IMR-90 (cell line): Measurements from ENCODE around the gene SNX6. TPM values are rescaled to one million over a fixed set of nuclear protein-coding genes. Genes with fewer than 3 reads are reported as not detected.

Experiments
- ATAC-seq: fragments of 200-7000 bp; cut with Tn5 transposase; 2 replicates; pipeline ENCODE4 v1.9.1; 2020; ENCODE audit warnings: low read depth, mild to moderate bottlenecking, moderate library complexity
- BruUV-seq: library from RNA; stranded (reverse); fragments of 400-500 nt; replicated peaks from 2 replicates; lab custom pipeline; 2021; lab: Mats Ljungman, UMichigan
- CTCF ChIA-PET: fragments of 300-600 bp; formaldehyde crosslinking; extraction: SDS; loops from one replicate; lab custom pipeline; 2021; ENCODE audit warnings: antibody characterized with exemption; lab: Yijun Ruan, JAX
- POLR2A ChIA-PET: fragments of 300-600 bp; sonication (Branson Sonifier 250); formaldehyde crosslinking; loops from one replicate; lab custom pipeline; 2022; ENCODE audit warnings: antibody characterized with exemption; ENCODE audit not compliant: unreplicated experiment; lab: Charles Lee
- DNase-seq: peaks from one replicate; pipeline ENCODE4 v3.0.0; 2013
- H2AFZ ChIP-seq: replicated peaks from 2 replicates; pipeline ENCODE3; 2013; ENCODE audit warnings: low read length, mild to moderate bottlenecking; ENCODE audit not compliant: poor library complexity
- H2AK5ac ChIP-seq: 2 replicates; pipeline ENCODE4 v1.6.1; 2013; ENCODE audit warnings: low read depth, low read length, inconsistent platforms
- H2AK9ac ChIP-seq: replicated peaks from 2 replicates; pipeline ENCODE3; 2013; ENCODE audit warnings: mild to moderate bottlenecking, low read depth, low read length, moderate library complexity; ENCODE audit not compliant: poor library complexity
- H2BK120ac ChIP-seq: 2 replicates; pipeline ENCODE4 v1.6.1; 2013; ENCODE audit warnings: low read depth, low read length, inconsistent platforms
- H2BK15ac ChIP-seq: 3 replicates; pipeline ENCODE4 v1.6.1; 2013; ENCODE audit warnings: low read depth, low read length, inconsistent platforms
- H2BK20ac ChIP-seq: 2 replicates; pipeline ENCODE4 v1.6.1; 2013; ENCODE audit warnings: low read depth, mild to moderate bottlenecking, inconsistent platforms, low read length, moderate library complexity
- H2BK5ac ChIP-seq: 2 replicates; pipeline ENCODE4 v1.6.1; 2013; ENCODE audit warnings: mild to moderate bottlenecking, low read depth, low read length, inconsistent platforms; ENCODE audit not compliant: poor library complexity, severe bottlenecking
- H3K14ac ChIP-seq: replicated peaks from 2 replicates; pipeline ENCODE4 v1.6.1; 2013; ENCODE audit warnings: low read depth, low read length, inconsistent platforms
- H3K18ac ChIP-seq: 2 replicates; pipeline ENCODE4 v1.6.1; 2013; ENCODE audit warnings: low read depth, low read length, control low read depth
- H3K23ac ChIP-seq: 2 replicates; pipeline ENCODE4 v1.6.1; 2013; ENCODE audit warnings: low read depth, low read length, inconsistent platforms
- H3K27ac ChIP-seq: 2 replicates; pipeline ENCODE4 v1.5.1; 2013; ENCODE audit warnings: mild to moderate bottlenecking, control low read depth, low read length; ENCODE audit not compliant: insufficient read depth
- H3K27me3 ChIP-seq: 2 replicates; pipeline ENCODE4 v1.6.1; 2013; ENCODE audit warnings: low read length; ENCODE audit not compliant: control insufficient read depth, insufficient read depth
- H3K36me3 ChIP-seq: 2 replicates; pipeline ENCODE4 v1.6.1; 2013; ENCODE audit warnings: low read length, mixed read lengths; ENCODE audit not compliant: control insufficient read depth, insufficient read depth
- H3K4ac ChIP-seq: 2 replicates; pipeline ENCODE4 v1.6.1; 2013; ENCODE audit warnings: low read depth, low read length, inconsistent platforms
- H3K4me1 ChIP-seq: 2 replicates; pipeline ENCODE4 v1.6.1; 2013; ENCODE audit warnings: low read length, mixed read lengths; ENCODE audit not compliant: control insufficient read depth, insufficient read depth
- H3K4me2 ChIP-seq: 2 replicates; pipeline ENCODE4 v1.6.1; 2013; ENCODE audit warnings: low read depth, mild to moderate bottlenecking, control low read depth, low read length, moderate library complexity
- H3K4me3 ChIP-seq: 2 replicates; pipeline ENCODE4 v1.5.1; 2013; ENCODE audit warnings: low read depth, mild to moderate bottlenecking, control low read depth, low read length, moderate library complexity; ENCODE audit not compliant: insufficient read depth
- H3K56ac ChIP-seq: 2 replicates; pipeline ENCODE4 v1.6.1; 2013; ENCODE audit warnings: low read length, inconsistent platforms; ENCODE audit not compliant: insufficient read depth; ENCODE audit errors: extremely low read depth
- H3K79me1 ChIP-seq, 2 experiments: 2 replicates each; pipeline ENCODE4 v1.6.1; 2013; ENCODE audit warnings: low read length in 2 of 2, inconsistent platforms in 1 of 2, low read depth in 1 of 2
- H3K9ac ChIP-seq: 2 replicates; pipeline ENCODE4 v1.6.1; 2013; ENCODE audit warnings: low read depth, low read length, control low read depth
- H3K9me1 ChIP-seq: 2 replicates; pipeline ENCODE4 v1.6.1; 2013; ENCODE audit warnings: low read length, inconsistent platforms; ENCODE audit not compliant: insufficient read depth
- H3K9me3 ChIP-seq: 2 replicates; pipeline ENCODE4 v1.6.1; 2013; ENCODE audit warnings: low read length; ENCODE audit not compliant: control insufficient read depth, insufficient read depth
- H4K20me1 ChIP-seq: 2 replicates; pipeline ENCODE4 v1.6.1; 2013; ENCODE audit warnings: low read length, inconsistent platforms; ENCODE audit not compliant: insufficient read depth
- H4K5ac ChIP-seq: 2 replicates; pipeline ENCODE4 v1.6.1; 2013; ENCODE audit warnings: mild to moderate bottlenecking, low read depth, low read length, control low read depth
- H4K8ac ChIP-seq, 2 experiments: 2 replicates each; pipeline ENCODE4 v1.6.1; 2013; ENCODE audit warnings: low read depth in 2 of 2, low read length in 2 of 2, control low read depth in 1 of 2, inconsistent platforms in 1 of 2
- H4K91ac ChIP-seq: 2 replicates; pipeline ENCODE4 v1.6.1; 2013; ENCODE audit warnings: low read depth, low read length, inconsistent platforms; ENCODE audit not compliant: insufficient read depth
- BHLHE40 ChIP-seq: fragments of 150-350 bp; IDR thresholded peaks from 2 replicates; pipeline ENCODE4 v1.6.1; 2016; ENCODE audit warnings: mild to moderate bottlenecking, low read depth, low read length
- CEBPB ChIP-seq: IDR thresholded peaks from 2 replicates; pipeline ENCODE4 v1.6.1; 2012; ENCODE audit warnings: low read depth, low read length, improper control_type of control experiment
- CHD1 ChIP-seq: IDR thresholded peaks from 2 replicates; pipeline ENCODE4 v1.6.1; 2012; ENCODE audit warnings: low read depth, low read length, improper control_type of control experiment
- MAFK ChIP-seq: IDR thresholded peaks from 2 replicates; pipeline ENCODE4 v1.6.1; 2012; ENCODE audit warnings: low read depth, low read length, improper control_type of control experiment
- MAZ ChIP-seq: IDR thresholded peaks from 2 replicates; pipeline ENCODE4 v1.6.1; 2012; ENCODE audit warnings: low read depth, mild to moderate bottlenecking, low read length, improper control_type of control experiment, moderate library complexity, borderline replicate concordance
- MXI1 ChIP-seq: IDR thresholded peaks from 2 replicates; pipeline ENCODE4 v1.6.1; 2012; ENCODE audit warnings: low read depth, mild to moderate bottlenecking, low read length, moderate library complexity, borderline replicate concordance
- POLR2A ChIP-seq: IDR thresholded peaks from 2 replicates; pipeline ENCODE4 v1.6.1; 2012; ENCODE audit warnings: mild to moderate bottlenecking, low read depth, low read length
- RCOR1 ChIP-seq: IDR thresholded peaks from 2 replicates; pipeline ENCODE4 v1.6.1; 2012; ENCODE audit warnings: mild to moderate bottlenecking, low read length, improper control_type of control experiment; ENCODE audit not compliant: insufficient replicate concordance
- WGBS, 2 experiments: methylation state at CpG; one replicate each; pipeline versions ENCODE4 v1.1.5 to v1.1.7; 2013; ENCODE audit warnings: missing lambda C conversion rate in 2 of 2; ENCODE audit not compliant: insufficient read length in 1 of 2; ENCODE audit errors: extremely low coverage in 2 of 2; 5-methylcytosine and 5-hydroxymethylcytosine counted together
- dilution Hi-C: fragments of 300-500 bp; cut with HindIII; formaldehyde crosslinking; loops from one replicate; pipeline ENCODE4 v1.14.3; 2018; ENCODE audit warnings: low sequenced_read_pairs; ENCODE audit not compliant: unreplicated experiment
- in situ Hi-C: fragments of 300-500 bp; cut with MboI; formaldehyde crosslinking; loops from 3 replicates; pipeline ENCODE4 v1.14.3; 2019; ENCODE audit warnings: low sequenced_read_pairs, inconsistent platforms, mixed read lengths
- intact Hi-C: fragments of 100-400 bp; cut with micrococcal nuclease; formaldehyde crosslinking; loops from 2 replicates; pipeline ENCODE4 v1.10.0; 2022
- polyA plus RNA-seq, 3 experiments: library from polyadenylated mRNA; depleted of rRNA; stranded (reverse); fragments of >200 nt; gene quantifications; 2 replicates each; pipeline ENCODE4 v1.2.3, GENCODE V29; 2012; ENCODE audit warnings: low replicate concordance in 1 of 3
- total RNA-seq: library from RNA; depleted of rRNA; stranded (reverse); fragments of >200 nt; gene quantifications from 2 replicates; pipeline ENCODE4 v1.2.3, GENCODE V29; 2012
- TF ChIP-seq, protein P1 (sequence below): fragments of 150-350 bp; IDR thresholded peaks from 2 replicates; pipeline ENCODE4 v1.6.1; 2016; ENCODE audit warnings: low read depth, mild to moderate bottlenecking, low read length, moderate library complexity, borderline replicate concordance
- TF ChIP-seq, protein P2 (sequence below): fragments of 150-350 bp; IDR thresholded peaks from 2 replicates; pipeline ENCODE4 v1.6.1; 2017; ENCODE audit warnings: mild to moderate bottlenecking, antibody characterized with exemption, low read length, low read depth
- TF ChIP-seq, protein P3 (sequence below): conservative IDR thresholded peaks from 2 replicates; pipeline ENCODE4 v1.5.1; 2012; ENCODE audit warnings: mild to moderate bottlenecking, low read depth, low read length, improper control_type of control experiment

Gene SNX6
- total and polyA plus RNA-seq, 2 of the 4 experiments (the other 2 are of a cell fraction) = 116 to 127 TPM

DNA sequence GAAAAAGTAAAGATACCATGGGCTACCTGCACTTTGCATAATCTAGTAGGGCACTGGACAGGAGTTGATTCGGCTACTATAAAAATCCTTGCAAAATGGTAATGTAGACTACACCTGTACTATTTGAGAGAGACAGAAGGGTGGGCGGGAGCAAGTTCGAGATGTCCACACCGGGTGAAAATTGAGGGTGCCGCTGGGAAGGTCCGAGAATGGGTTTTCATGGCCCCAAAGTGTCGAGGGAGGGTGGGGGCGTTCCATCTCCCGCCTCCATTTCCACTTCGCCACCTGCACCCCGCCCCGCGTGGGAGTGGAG lies 648 bp downstream of the SNX6 start:
- Histone ChIP-seq H3K23ac (no peak overlapping the region), H2AFZ (peak overlapping the region; percentile 94), H3K4me2 (peak overlapping the region; percentile 97), H3K4me1 (no peaks in the 10 kb centered on the region), H3K14ac (peak overlapping the region; percentile 79; the same call in 1 of the 2 replicates), H2AK9ac (peak overlapping the region; percentile 98), H4K5ac (peak overlapping the region; percentile 6; the same call in 1 of the 2 replicates), H3K36me3 (peaks cover 5% of the 10 kb centered on the region), H3K9ac (peak overlapping the region; percentile 97), H2BK120ac (no peak overlapping the region), H2AK5ac (peak overlapping the region; percentile 29; the same call in 1 of the 2 replicates), H3K4ac (peak overlapping the region; percentile 94), H2BK5ac (peak overlapping the region; percentile 85), H3K4me3 (peak overlapping the region; percentile 92), H3K79me1 (peaks cover 10 to 42% of the 10 kb centered on the region in 2 experiments), H4K91ac (no peak overlapping the region), H2BK15ac (no peak overlapping the region), H3K27ac (peak overlapping the region; percentile 94), H4K20me1 (peaks cover 9% of the 10 kb centered on the region; the same call in 1 of the 2 replicates), H3K9me1 (no peaks in the 10 kb centered on the region), H3K27me3 (no peaks in the 10 kb centered on the region), H3K9me3 (no peaks in the 10 kb centered on the region), H4K8ac (peak overlapping the region; percentile 84 to 98; a peak in 3 of 4 replicates), H3K18ac (peak overlapping the region; percentile 23; the same call in 1 of the 2 replicates), H3K56ac (peak overlapping the region; percentile 84; the same call in 1 of the 2 replicates), H2BK20ac (no peak overlapping the region)
- CTCF ChIA-PET = no interaction called here
- 20% methylated on average over 1 of the region's 13 CpGs; no CpG with 5 or more reads in 1 of the 2 experiments for WGBS, 2 experiments
- intact Hi-C loops = no loop called here
- DNase-seq (no peak), ATAC-seq (no peak)
- POLR2A ChIA-PET = no interaction called here
- BruUV-seq = TSS peak; percentile 47
- TF ChIP-seq CEBPB (no peak), MAZ (no peak), RCOR1 (no peak), MXI1 (no peak), CHD1 (no peak), BHLHE40 (no peak), MAFK (no peak), POLR2A (no peak)
- TF ChIP-seq, protein P1, sequence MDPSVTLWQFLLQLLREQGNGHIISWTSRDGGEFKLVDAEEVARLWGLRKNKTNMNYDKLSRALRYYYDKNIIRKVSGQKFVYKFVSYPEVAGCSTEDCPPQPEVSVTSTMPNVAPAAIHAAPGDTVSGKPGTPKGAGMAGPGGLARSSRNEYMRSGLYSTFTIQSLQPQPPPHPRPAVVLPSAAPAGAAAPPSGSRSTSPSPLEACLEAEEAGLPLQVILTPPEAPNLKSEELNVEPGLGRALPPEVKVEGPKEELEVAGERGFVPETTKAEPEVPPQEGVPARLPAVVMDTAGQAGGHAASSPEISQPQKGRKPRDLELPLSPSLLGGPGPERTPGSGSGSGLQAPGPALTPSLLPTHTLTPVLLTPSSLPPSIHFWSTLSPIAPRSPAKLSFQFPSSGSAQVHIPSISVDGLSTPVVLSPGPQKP = no peak
- TF ChIP-seq, protein P2, sequence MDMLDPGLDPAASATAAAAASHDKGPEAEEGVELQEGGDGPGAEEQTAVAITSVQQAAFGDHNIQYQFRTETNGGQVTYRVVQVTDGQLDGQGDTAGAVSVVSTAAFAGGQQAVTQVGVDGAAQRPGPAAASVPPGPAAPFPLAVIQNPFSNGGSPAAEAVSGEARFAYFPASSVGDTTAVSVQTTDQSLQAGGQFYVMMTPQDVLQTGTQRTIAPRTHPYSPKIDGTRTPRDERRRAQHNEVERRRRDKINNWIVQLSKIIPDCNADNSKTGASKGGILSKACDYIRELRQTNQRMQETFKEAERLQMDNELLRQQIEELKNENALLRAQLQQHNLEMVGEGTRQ = no peak
- TF ChIP-seq, protein P3, sequence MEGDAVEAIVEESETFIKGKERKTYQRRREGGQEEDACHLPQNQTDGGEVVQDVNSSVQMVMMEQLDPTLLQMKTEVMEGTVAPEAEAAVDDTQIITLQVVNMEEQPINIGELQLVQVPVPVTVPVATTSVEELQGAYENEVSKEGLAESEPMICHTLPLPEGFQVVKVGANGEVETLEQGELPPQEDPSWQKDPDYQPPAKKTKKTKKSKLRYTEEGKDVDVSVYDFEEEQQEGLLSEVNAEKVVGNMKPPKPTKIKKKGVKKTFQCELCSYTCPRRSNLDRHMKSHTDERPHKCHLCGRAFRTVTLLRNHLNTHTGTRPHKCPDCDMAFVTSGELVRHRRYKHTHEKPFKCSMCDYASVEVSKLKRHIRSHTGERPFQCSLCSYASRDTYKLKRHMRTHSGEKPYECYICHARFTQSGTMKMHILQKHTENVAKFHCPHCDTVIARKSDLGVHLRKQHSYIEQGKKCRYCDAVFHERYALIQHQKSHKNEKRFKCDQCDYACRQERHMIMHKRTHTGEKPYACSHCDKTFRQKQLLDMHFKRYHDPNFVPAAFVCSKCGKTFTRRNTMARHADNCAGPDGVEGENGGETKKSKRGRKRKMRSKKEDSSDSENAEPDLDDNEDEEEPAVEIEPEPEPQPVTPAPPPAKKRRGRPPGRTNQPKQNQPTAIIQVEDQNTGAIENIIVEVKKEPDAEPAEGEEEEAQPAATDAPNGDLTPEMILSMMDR = no peak
- dilution Hi-C loops = no loop called here
- in situ Hi-C loops = no loop called here
